ENCODE data around the gene ASB3.

Gene ASB3

GRCh38 chr2:53690876-53691275, 95.9 kb downstream of the ASB3 start:
- H3K4ac ChIP-seq (ENCODE audit: low read length), result no peak overlapping the region
- H3K4me3 ChIP-seq (ENCODE audit: low read length in 2 of 2), result no peak overlapping the region
- no peak overlapping the region for H2AK5ac ChIP-seq (ENCODE audit: low read depth, low read length)
- no peak overlapping the region for H2BK120ac ChIP-seq (ENCODE audit: low read depth, low read length)
- DNase-seq (ENCODE audit: low spot score), result no peak
- no peak overlapping the region for H2BK12ac ChIP-seq (ENCODE audit: low read length)
- H2AFZ ChIP-seq (ENCODE audit: low read length), result no peak overlapping the region
- H3K9me3 ChIP-seq (replicated peaks in 1 of 2; ENCODE audit: control insufficient read depth in 2 of 2, insufficient read depth in 1 of 2, low read depth in 1 of 2, low read length in 2 of 2), result no peaks in the 10 kb centered on the region
- H3K27ac ChIP-seq (replicated peaks; ENCODE audit: low read length), result no peak overlapping the region
- H3K27me3 ChIP-seq (ENCODE audit: control insufficient read depth in 3 of 3, insufficient read depth in 3 of 3, low read depth in 1 of 3, low read length in 3 of 3), result no peaks in the 10 kb centered on the region
- H2BK15ac ChIP-seq (ENCODE audit: low read length), result no peak overlapping the region
- WGBS, 2 donors (ENCODE audit: extremely low coverage in 2 of 2, insufficient read length in 2 of 2, insufficient replicate concordance in 1 of 2), result no CpG with 5 or more reads among the region's 2 CpGs
- H3K4me2 ChIP-seq (ENCODE audit: insufficient read depth, low read length, poor library complexity, severe bottlenecking), result no peak overlapping the region
- H3K18ac ChIP-seq (ENCODE audit: low read length), result no peak overlapping the region
- H3K36me3 ChIP-seq (replicated peaks in 1 of 2; ENCODE audit: control insufficient read depth in 2 of 2, insufficient read depth in 2 of 2, low read length in 2 of 2), result peaks cover 0 to 33% of the 10 kb centered on the region in 2 donors
- H3K4me1 ChIP-seq (ENCODE audit: control insufficient read depth in 2 of 2, insufficient read depth in 1 of 2, low read depth in 1 of 2, low read length in 2 of 2), result no peaks in the 10 kb centered on the region
- H4K8ac ChIP-seq (ENCODE audit: low read depth, low read length), result no peak overlapping the region
- no peak overlapping the region for H3K9ac ChIP-seq (ENCODE audit: low read depth, low read length, poor library complexity)
- H4K91ac ChIP-seq (ENCODE audit: low read depth, low read length, poor library complexity), result no peak overlapping the region
- no peak overlapping the region for H2BK5ac ChIP-seq (ENCODE audit: low read length)
- H3K14ac ChIP-seq (ENCODE audit: low read length), result no peak overlapping the region
- H3K79me1 ChIP-seq (ENCODE audit: low read depth, low read length), result no peaks in the 10 kb centered on the region
- H3K23ac ChIP-seq (ENCODE audit: low read depth, low read length, poor library complexity), result no peak overlapping the region

- DNase-seq (ENCODE audit: low spot score), result no peak
These were observed 113.8 kb downstream of the ASB3 start for GRCh38 chr2:53672881-53673522.

GRCh38 chr2:53670331-53670730, 116.4 kb downstream of the ASB3 start:
- no CpG with 5 or more reads among the region's 6 CpGs for WGBS, 2 donors (ENCODE audit: extremely low coverage in 2 of 2, insufficient read length in 2 of 2, insufficient replicate concordance in 1 of 2)
- Histone ChIP-seq H3K9ac (ENCODE audit: low read depth, low read length, poor library complexity) (no peak overlapping the region), H2AFZ (ENCODE audit: low read length) (no peak overlapping the region), H2BK5ac (ENCODE audit: low read length) (no peak overlapping the region), H3K4me2 (ENCODE audit: insufficient read depth, low read length, poor library complexity, severe bottlenecking) (no peak overlapping the region), H3K27me3 (ENCODE audit: control insufficient read depth in 3 of 3, insufficient read depth in 3 of 3, low read depth in 1 of 3, low read length in 3 of 3) (no peaks in the 10 kb centered on the region), H2BK120ac (ENCODE audit: low read depth, low read length) (no peak overlapping the region), H3K36me3 (replicated peaks in 1 of 2; ENCODE audit: control insufficient read depth in 2 of 2, insufficient read depth in 2 of 2, low read length in 2 of 2) (peaks cover 2 to 20% of the 10 kb centered on the region in 2 donors), H3K14ac (ENCODE audit: low read length) (no peak overlapping the region), H2AK5ac (ENCODE audit: low read depth, low read length) (no peak overlapping the region), H2BK15ac (ENCODE audit: low read length) (no peak overlapping the region), H3K4ac (ENCODE audit: low read length) (no peak overlapping the region), H4K8ac (ENCODE audit: low read depth, low read length) (no peak overlapping the region), H3K27ac (replicated peaks; ENCODE audit: low read length) (no peak overlapping the region), H3K23ac (ENCODE audit: low read depth, low read length, poor library complexity) (no peak overlapping the region), H3K9me3 (replicated peaks in 1 of 2; ENCODE audit: control insufficient read depth in 2 of 2, insufficient read depth in 1 of 2, low read depth in 1 of 2, low read length in 2 of 2) (peaks cover 0 to 2% of the 10 kb centered on the region in 2 donors), H4K91ac (ENCODE audit: low read depth, low read length, poor library complexity) (no peak overlapping the region), H3K18ac (ENCODE audit: low read length) (no peak overlapping the region), H3K4me3 (ENCODE audit: low read length in 2 of 2) (no peak overlapping the region), H3K4me1 (ENCODE audit: control insufficient read depth in 2 of 2, insufficient read depth in 1 of 2, low read depth in 1 of 2, low read length in 2 of 2) (no peaks in the 10 kb centered on the region), H3K79me1 (ENCODE audit: low read depth, low read length) (peaks cover 1% of the 10 kb centered on the region), H2BK12ac (ENCODE audit: low read length) (no peak overlapping the region)
- no peak for DNase-seq (ENCODE audit: low spot score)

More at GRCh38 chr2:53672881-53673522, 113.8 kb downstream of the ASB3 start:
- Histone ChIP-seq H2BK15ac (ENCODE audit: low read length) (no peak overlapping the region), H3K9ac (ENCODE audit: low read depth, low read length, poor library complexity) (no peak overlapping the region), H3K9me3 (replicated peaks in 1 of 2; ENCODE audit: control insufficient read depth in 2 of 2, insufficient read depth in 1 of 2, low read depth in 1 of 2, low read length in 2 of 2) (peaks cover 0 to 2% of the 10 kb centered on the region in 2 donors), H2AK5ac (ENCODE audit: low read depth, low read length) (no peak overlapping the region), H3K18ac (ENCODE audit: low read length) (no peak overlapping the region), H3K27me3 (ENCODE audit: control insufficient read depth in 3 of 3, insufficient read depth in 3 of 3, low read depth in 1 of 3, low read length in 3 of 3) (no peaks in the 10 kb centered on the region), H2BK12ac (ENCODE audit: low read length) (no peak overlapping the region), H3K4me2 (ENCODE audit: insufficient read depth, low read length, poor library complexity, severe bottlenecking) (no peak overlapping the region), H2AFZ (ENCODE audit: low read length) (no peak overlapping the region), H3K4ac (ENCODE audit: low read length) (no peak overlapping the region), H2BK120ac (ENCODE audit: low read depth, low read length) (no peak overlapping the region), H3K23ac (ENCODE audit: low read depth, low read length, poor library complexity) (no peak overlapping the region), H4K8ac (ENCODE audit: low read depth, low read length) (no peak overlapping the region), H3K27ac (replicated peaks; ENCODE audit: low read length) (no peak overlapping the region), H3K36me3 (replicated peaks in 1 of 2; ENCODE audit: control insufficient read depth in 2 of 2, insufficient read depth in 2 of 2, low read length in 2 of 2) (peaks cover 2 to 20% of the 10 kb centered on the region in 2 donors), H4K91ac (ENCODE audit: low read depth, low read length, poor library complexity) (no peak overlapping the region), H3K79me1 (ENCODE audit: low read depth, low read length) (peaks cover 1% of the 10 kb centered on the region), H2BK5ac (ENCODE audit: low read length) (no peak overlapping the region), H3K14ac (ENCODE audit: low read length) (no peak overlapping the region), H3K4me3 (ENCODE audit: low read length in 2 of 2) (no peak overlapping the region), H3K4me1 (ENCODE audit: control insufficient read depth in 2 of 2, insufficient read depth in 1 of 2, low read depth in 1 of 2, low read length in 2 of 2) (no peaks in the 10 kb centered on the region)
- WGBS, 2 donors (ENCODE audit: extremely low coverage in 2 of 2, insufficient read length in 2 of 2, insufficient replicate concordance in 1 of 2), result no CpG with 5 or more reads among the region's 2 CpGs

- Histone ChIP-seq H3K4ac (ENCODE audit: low read length) (no peak overlapping the region), H2BK5ac (ENCODE audit: low read length) (no peak overlapping the region), H3K36me3 (replicated peaks in 1 of 2; ENCODE audit: control insufficient read depth in 2 of 2, insufficient read depth in 2 of 2, low read length in 2 of 2) (peaks cover 2 to 20% of the 10 kb centered on the region in 2 donors), H3K4me3 (ENCODE audit: low read length in 2 of 2) (no peak overlapping the region), H3K18ac (ENCODE audit: low read length) (no peak overlapping the region), H3K23ac (ENCODE audit: low read depth, low read length, poor library complexity) (no peak overlapping the region), H3K14ac (ENCODE audit: low read length) (no peak overlapping the region), H4K8ac (ENCODE audit: low read depth, low read length) (no peak overlapping the region), H3K27me3 (ENCODE audit: control insufficient read depth in 3 of 3, insufficient read depth in 3 of 3, low read depth in 1 of 3, low read length in 3 of 3) (no peaks in the 10 kb centered on the region), H3K9me3 (replicated peaks in 1 of 2; ENCODE audit: control insufficient read depth in 2 of 2, insufficient read depth in 1 of 2, low read depth in 1 of 2, low read length in 2 of 2) (peaks cover 0 to 2% of the 10 kb centered on the region in 2 donors), H2AFZ (ENCODE audit: low read length) (no peak overlapping the region), H2BK12ac (ENCODE audit: low read length) (no peak overlapping the region), H4K91ac (ENCODE audit: low read depth, low read length, poor library complexity) (no peak overlapping the region), H3K4me2 (ENCODE audit: insufficient read depth, low read length, poor library complexity, severe bottlenecking) (no peak overlapping the region), H3K4me1 (ENCODE audit: control insufficient read depth in 2 of 2, insufficient read depth in 1 of 2, low read depth in 1 of 2, low read length in 2 of 2) (no peaks in the 10 kb centered on the region), H2BK120ac (ENCODE audit: low read depth, low read length) (no peak overlapping the region), H3K9ac (ENCODE audit: low read depth, low read length, poor library complexity) (no peak overlapping the region), H3K27ac (replicated peaks; ENCODE audit: low read length) (no peak overlapping the region), H3K79me1 (ENCODE audit: low read depth, low read length) (peaks cover 1% of the 10 kb centered on the region), H2AK5ac (ENCODE audit: low read depth, low read length) (no peak overlapping the region), H2BK15ac (ENCODE audit: low read length) (no peak overlapping the region)
- DNase-seq (ENCODE audit: low spot score), result no peak
- WGBS, 2 donors (ENCODE audit: extremely low coverage in 2 of 2, insufficient read length in 2 of 2, insufficient replicate concordance in 1 of 2), result no CpG with 5 or more reads among the region's 3 CpGs
These were observed 118.1 kb downstream of the ASB3 start for GRCh38 chr2:53668624-53669026.

Data from neuronal stem cell (in vitro differentiated cells).